GM10266 (cell line): Measurements from ENCODE around the gene TRPC4.

ENCODE experiments used
- DNase-seq: peaks from one replicate; pipeline ENCODE4 v3.0.0; 2012; ENCODE audit errors: extremely low spot score
- TF ChIP-seq, protein P1 (sequence below): IDR thresholded peaks from 2 replicates; pipeline ENCODE4 v1.5.1; 2012; ENCODE audit warnings: mild to moderate bottlenecking, low read depth; ENCODE audit not compliant: control insufficient read depth, insufficient read depth; ENCODE audit errors: missing control alignments

Gene TRPC4

DNA sequence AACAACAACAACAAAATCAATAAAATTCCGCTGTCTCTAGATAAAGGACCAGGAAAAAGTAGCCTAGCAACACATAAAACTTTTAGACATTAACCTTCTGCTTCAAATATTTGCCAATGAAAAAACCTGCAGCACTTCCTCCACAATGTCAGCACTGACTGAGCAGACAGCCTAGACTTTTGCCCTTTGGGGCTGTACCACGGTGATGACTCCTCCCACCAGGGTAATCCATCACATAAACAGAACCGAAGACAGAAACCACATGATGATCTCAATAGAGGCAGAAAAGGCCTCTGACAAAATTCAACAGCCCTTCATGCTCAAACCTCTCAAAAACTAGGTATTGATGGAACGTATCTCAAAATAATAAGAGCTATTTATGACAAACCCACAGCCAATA, 30.2 kb upstream of the TRPC4 start:
- DNase-seq, result no peak
- TF ChIP-seq, protein P1, sequence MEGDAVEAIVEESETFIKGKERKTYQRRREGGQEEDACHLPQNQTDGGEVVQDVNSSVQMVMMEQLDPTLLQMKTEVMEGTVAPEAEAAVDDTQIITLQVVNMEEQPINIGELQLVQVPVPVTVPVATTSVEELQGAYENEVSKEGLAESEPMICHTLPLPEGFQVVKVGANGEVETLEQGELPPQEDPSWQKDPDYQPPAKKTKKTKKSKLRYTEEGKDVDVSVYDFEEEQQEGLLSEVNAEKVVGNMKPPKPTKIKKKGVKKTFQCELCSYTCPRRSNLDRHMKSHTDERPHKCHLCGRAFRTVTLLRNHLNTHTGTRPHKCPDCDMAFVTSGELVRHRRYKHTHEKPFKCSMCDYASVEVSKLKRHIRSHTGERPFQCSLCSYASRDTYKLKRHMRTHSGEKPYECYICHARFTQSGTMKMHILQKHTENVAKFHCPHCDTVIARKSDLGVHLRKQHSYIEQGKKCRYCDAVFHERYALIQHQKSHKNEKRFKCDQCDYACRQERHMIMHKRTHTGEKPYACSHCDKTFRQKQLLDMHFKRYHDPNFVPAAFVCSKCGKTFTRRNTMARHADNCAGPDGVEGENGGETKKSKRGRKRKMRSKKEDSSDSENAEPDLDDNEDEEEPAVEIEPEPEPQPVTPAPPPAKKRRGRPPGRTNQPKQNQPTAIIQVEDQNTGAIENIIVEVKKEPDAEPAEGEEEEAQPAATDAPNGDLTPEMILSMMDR, result no peak

DNA sequence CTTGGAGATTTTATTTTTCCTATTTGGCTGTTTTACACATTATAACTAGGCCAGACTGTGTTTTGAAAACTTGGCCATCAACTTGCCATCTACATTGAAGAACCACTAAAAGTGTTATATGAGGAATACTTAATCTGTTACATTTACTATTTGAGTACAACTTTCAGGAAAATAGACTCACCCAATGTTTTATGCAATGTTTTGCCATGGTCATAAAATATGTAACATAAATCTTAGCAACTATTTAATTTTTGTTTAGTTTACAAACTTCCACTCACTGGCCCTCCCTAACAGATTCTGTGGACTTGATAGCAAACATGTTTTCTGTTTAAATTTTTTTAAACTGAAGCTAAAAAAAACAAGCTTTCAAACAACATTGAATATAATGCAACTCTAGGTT, 23.7 kb upstream of the TRPC4 start:
- DNase-seq, result no peak
- TF ChIP-seq, protein P1, result no peak

DNA sequence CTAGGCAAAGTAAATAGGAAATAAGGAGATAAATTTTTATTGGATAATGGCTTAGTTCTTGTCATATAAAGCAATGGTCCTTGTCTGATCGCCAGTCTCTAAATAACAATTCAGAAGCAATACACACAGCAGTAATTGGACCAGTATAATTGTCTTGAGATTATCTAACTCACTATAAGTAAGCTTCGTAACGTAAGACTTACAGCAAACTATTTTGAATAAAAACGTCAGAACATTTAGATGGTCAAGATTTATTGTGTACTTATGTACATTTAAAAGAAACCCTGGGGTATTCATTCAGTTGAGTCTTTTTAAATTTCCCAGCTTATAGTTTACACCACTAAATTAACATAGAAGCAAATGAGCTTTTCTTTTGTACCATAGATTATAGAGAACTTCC, 20.2 kb upstream of the TRPC4 start:
- no peak for DNase-seq
- TF ChIP-seq, protein P1, result no peak

DNA sequence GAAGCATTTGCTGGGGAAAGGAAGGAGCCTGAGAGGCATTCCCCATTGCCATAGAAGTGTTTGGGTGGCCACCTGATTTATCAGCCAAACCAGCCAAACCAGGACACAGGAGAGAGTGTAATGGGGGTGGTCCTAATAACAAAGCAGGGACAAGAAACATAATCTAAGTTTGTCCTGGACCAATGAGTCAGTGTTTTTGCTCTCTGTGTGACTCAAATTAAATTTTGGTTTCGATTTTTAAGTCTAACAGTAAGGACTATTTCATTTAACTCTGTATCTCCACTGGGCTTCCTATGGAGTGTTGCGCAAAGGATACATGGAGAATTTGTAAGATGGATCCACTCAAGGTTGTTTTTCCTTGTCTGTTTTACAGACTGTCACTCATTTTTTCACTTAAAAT, 19.5 kb upstream of the TRPC4 start:
- TF ChIP-seq, protein P1, result no peak
- no peak for DNase-seq

DNA sequence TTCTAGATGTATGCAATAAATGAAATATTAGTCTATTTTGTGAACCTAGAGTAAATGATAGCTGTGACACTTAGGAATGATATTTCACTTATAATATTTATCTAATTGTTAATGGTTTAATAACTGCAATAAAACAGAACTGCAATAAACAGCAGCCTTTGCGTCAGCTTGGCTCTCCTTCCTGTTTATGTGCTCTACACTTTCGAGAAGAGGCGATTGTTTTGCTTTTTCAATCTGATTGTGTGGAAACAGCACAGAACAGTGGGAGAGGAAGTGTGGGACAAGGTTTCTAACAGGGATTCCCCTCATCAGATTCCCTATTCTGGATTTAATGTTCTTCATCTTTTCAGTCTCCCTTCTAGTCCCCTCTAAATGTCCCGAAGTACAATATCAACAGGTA, 17.3 kb upstream of the TRPC4 start:
- no peak for DNase-seq
- TF ChIP-seq, protein P1, result no peak

DNA sequence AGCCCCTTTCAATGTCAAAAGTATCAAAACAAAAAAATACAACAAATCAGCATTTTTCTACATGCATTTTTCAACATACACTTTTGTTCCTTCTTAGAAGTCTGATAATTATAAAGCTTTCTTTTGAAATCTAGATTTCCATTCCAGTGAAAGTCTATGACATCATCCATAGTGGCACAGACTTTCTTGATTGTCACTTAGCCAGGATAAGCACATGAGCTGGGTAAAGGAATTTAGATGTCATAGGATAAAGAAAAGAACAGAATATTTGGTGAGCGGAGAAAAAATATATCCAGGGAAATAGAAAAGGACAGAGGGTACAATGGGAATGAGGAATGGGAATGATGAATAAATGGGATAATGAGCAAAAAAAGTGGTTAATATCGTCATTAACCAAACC, 15.1 kb upstream of the TRPC4 start:
- no peak for DNase-seq
- TF ChIP-seq, protein P1, result no peak

DNA sequence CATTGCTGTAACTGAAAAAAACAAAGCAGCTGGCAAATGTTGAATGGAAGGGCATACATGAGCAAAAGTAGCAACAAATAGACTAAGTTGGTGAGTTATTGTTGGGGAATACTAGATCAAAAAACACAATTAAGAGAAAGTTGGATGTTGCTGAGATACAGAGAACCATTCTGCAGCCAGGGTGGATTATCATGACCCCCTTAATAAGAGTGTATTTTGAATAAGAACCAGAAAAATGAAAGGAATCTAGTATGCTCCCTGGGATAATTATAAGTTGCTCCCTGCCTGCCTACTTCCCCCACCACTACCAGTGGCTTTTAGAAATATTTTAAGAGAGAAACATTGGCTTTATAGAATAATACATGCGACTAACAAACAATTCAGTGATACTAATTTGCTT, 14.5 kb upstream of the TRPC4 start:
- DNase-seq, result no peak
- TF ChIP-seq, protein P1, result no peak
